Retina (tissue), 1 donor: ENCODE data around the gene SPC25.
"Not testable (repeated sequence)": the region's sequence is repeated elsewhere in the genome, so short reads cannot be mapped to it uniquely, and the experiment has no call there.

Experiments used
- DNase-seq: peaks from one replicate; pipeline ENCODE4 v3.0.0-alpha.2; 2016

The SPC25 gene, protein sequence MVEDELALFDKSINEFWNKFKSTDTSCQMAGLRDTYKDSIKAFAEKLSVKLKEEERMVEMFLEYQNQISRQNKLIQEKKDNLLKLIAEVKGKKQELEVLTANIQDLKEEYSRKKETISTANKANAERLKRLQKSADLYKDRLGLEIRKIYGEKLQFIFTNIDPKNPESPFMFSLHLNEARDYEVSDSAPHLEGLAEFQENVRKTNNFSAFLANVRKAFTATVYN

DNA sequence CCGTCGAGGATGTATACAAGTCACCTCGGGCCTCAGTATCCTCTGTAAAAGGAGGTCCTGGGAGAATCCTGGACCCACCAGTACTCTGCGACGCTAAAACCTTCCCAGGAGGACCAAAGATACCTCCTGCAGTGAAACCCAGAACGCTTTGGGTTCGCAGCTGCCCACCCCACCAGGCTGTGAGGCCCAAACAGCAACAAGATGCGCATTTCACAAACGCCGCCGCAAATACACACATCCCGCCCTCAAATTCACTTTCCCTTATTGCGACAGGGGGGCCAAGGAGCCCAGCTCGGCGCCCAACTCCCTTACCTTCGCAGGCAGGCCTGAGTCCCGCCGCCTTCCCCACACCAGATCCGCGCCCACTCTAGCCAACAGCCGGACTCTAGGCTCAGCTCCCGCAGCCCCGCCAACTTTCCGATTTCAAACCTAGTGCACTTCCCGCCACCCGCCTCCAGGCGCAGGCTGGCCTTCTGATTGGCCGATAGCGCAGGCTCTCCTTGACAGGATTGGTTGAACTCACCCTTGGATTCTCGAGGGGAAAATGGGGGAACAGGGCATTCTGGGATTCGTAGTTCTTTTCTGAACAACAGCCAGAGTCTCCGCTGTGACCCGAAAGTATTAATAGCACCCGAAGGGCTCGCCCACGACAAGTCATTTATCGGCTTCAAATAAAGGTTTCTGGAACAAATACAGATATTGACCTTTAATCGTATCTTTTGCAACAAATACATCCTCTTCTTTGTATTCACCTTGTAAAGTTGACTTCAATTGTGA is at the start of gene SPC25:
TSS of gene SPC25 (minus strand) at position 425 of the 777 bp plus-strand sequence. CDS start 911 bp downstream, outside the sequence.
- peak; percentile 94 for DNase-seq

DNA sequence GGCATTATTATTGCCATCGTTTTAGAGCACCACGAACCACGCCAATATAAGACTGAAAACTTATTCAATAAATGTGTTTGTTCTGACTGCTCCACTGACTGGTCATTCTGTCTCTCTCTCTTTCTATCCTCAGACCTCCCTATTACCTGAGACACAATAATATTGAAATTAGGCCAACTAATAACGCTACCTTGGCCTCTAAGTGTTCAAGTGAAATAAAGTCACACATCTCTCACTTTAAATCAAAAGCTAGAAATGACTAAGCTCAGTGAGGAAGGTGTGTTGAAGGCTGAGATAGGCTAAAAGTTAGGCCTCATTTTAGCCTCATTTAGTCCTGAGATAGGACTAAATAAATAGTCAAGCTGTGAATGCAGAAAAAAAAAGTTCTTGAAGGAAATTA is 49.7 kb upstream of the SPC25 start:
- DNase-seq: no peak

DNA sequence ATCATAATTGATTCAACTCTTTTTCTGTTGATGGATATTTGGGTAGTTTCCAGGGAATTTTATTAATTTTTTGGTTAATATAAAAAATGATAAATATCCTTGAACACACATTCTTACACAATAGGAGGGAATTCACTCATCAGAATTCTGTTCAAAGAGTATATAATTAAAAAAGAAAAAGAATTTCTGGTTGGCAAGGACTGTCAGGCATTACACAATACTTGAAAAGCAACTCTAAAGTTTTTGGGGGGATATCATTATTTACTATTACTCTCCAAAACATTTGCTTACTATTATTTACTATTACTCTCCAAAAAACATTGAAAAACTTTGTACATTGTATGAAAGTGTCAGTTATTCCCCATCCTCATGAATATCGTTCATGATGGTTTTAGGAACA is 48.8 kb upstream of the SPC25 start:
- DNase-seq: no peak

GRCh38 chr2:168935810-168936581 is 45.8 kb upstream of the SPC25 start:
- no peak for DNase-seq

- no peak for DNase-seq
Measured at GRCh38 chr2:168934826-168935225, 44.6 kb upstream of the SPC25 start.

DNA sequence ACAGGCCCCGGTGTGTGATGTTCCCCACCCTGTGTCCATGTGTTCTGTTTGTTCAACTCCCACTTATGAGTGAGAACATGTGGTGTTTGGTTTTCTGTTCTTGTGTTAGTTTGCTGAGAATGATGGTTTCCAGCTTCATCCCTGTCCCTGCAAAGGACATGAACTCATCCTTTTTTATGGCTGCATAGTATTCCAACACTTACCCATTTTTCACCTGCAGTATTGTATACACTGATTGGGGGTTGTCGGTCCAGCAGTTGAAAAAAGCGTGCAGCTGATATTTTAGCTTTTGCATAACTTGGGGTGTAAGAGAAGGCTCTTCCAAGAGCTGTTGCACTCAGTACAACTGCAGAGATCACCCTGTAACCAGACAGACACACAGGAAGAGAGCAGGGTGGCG is 41.9 kb upstream of the SPC25 start:
- DNase-seq: not testable (repeated sequence)

DNA sequence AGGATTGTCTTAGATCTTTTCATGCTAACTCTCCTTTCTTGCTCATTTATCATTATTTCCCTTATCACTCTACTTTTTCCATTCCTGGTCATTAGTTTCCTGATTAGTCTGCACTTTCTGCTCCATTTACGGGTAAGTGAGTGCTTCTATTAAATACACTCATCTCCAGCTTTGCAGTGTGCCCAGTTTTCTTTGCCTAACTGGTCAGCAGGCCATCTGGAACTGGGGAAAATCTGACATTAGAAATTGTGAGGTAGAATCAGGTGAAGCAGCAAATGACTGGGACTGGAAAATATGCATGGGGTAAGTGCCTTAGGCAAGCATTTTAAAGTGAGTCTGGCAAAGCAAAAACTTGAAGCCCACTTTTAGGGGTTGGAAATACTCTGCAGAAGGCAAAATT is 40.0 kb upstream of the SPC25 start:
- no peak for DNase-seq

DNA sequence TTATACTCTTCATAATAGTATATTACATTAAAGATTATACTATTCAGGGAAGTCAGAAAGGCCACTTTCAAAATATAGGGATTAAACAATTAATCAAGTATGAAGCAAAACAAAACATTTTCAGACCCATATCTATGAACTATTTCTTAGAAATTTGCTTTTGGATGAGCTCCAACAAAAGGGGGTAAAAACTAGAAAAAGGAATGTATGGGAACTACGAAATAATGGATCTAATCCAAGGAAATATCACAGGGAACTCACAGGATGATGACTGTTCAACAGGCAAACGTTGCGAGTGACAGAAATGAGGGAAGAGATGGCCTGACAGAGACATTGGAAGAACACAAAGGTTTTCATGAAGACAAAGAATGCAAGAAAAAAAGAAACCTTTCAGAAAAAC is 38.8 kb upstream of the SPC25 start:
- DNase-seq: no peak

DNA sequence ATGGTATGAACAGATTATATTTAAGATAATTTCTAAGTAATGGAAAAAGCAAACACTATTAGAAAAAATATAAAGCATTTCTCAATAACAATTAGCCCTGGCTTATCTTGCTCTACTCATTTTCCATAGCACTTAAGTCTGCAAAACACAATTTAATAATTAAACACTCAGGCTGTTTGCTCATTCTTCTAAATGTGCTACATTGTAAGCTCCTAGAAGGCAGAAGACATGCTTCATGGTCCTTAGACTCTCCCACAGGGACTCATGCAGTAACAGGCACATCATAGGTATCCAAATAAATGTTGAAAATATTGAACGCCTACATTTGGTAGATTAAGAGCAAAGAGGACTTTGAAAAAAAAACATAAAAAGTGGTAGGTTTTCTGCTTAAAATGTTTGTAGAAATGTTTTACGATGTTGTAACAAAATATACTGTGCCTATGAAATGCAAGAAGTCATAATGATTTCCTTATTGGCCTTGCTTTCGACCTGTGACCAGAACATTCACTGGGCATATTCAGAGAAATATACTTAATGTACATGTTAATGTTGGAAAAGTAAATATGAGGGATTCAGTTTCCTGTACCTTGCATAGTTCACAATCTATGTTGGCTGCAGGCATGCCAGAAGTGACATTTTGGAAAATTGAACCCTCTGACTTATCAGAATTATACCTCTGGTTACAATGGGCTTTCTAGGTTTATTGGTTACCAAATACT is 38.0 kb upstream of the SPC25 start:
- DNase-seq: no peak

GRCh38 chr2:168926621-168927386 is 36.6 kb upstream of the SPC25 start:
- DNase-seq: no peak

- DNase-seq: no peak
Measured at GRCh38 chr2:168920504-168921157, 30.4 kb upstream of the SPC25 start.

- DNase-seq: no peak
Measured at GRCh38 chr2:168916331-168916675, 26.1 kb upstream of the SPC25 start.

DNA sequence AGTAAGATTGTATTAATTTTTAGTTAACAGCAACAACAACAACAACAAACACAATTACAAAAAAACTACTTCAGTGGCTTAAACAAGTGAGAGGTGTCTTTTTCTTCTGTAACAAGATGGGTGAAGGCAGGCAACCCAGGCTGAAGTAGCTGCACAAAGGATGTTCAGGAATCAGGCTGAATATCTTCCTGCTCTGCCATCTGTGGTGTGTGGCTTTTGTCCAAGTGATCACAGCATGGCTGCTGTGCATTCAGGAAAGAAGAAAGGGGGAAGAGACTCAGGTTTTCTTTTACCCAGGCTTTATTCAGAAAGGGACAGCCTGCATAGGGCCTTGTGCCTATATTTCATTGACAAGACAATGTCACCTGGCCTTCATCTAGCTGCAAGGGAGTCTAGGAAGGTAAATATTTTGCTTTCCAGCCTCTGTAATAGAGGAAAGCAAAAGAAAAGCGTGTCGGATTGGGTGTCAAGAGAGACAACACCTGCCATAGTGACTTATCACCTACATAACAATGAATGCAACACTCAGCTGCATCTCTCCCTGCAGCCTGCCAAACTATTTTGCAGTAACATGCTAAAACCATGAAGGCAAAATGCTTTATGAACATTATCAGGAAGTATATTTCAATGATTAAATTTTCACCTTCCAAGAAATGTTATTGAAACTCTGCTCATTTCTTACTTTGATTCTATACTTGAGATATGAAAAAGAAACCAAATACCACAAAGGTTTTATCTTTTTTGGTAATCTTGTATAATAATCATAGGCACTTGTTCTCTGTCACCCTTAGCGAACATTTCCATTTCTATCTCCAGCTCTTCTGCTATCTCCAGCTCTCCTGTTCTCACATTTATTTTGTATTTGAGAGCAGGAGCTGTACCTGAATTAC is 25.5 kb upstream of the SPC25 start:
- DNase-seq: no peak

- DNase-seq: no peak
Measured at GRCh38 chr2:168913495-168913894, 23.3 kb upstream of the SPC25 start.

DNA sequence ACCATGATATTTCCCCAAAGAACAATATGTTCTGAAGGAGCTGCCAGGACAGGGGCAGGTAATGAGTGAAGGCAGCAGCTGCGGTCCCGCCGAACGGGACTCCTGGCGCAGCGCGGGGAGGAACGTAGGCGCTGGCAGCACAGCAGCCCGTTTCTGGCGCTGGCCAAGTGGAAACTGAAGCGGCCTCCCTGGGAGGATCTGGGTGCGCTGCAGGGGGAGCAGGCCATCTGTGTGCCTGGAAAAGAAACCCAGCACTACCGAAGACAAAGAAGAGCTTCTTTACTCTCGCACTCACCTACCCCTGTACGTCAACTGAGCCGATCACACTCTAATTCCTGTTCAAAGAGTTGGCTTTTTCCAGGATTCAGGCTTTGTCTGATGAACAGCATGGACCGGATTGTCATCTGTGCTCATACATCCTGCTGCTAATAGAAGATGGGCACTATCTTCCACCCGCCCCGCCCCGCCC is 22.7 kb upstream of the SPC25 start:
- peak; percentile 80 for DNase-seq

GRCh38 chr2:168912466-168912865 is 22.2 kb upstream of the SPC25 start:
- DNase-seq: no peak

GRCh38 chr2:168910330-168910729 is 20.1 kb upstream of the SPC25 start:
- DNase-seq: peak; percentile 21

DNA sequence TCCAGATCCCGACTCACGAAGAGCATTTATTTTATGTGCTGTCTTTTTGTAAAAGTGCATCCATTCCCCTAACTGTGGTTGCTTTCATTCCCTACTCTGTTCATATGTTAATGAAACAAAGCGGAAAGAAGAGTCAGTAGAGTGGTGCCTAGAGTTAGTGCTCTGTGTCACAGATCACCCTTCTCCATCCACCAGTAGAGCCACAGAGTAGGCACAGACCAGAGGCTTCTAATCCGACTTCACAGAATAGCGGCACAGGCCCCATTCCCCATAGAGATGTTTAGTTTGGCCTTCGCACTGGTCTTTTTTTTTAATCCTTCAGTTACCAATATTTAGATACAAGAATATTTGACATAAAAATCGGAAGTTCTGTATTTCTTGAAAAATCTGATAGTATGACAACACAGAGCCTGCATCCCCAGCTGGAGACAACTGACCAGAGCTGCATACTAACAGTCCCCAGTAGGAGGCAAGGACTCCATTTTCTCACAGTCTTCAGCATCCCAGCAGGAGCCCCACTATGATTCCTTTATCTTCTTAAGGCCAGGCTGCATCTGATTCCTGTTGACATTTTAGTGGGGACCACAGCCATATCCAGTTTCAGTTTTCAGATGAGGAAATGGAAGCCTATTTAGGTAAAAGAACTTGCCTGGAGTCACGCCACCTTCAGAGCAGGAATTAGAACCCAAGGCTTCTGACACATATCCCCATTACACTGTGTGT is 17.9 kb upstream of the SPC25 start:
- no peak for DNase-seq

- DNase-seq: no peak
Measured at GRCh38 chr2:168904358-168904757, 14.1 kb upstream of the SPC25 start.

DNA sequence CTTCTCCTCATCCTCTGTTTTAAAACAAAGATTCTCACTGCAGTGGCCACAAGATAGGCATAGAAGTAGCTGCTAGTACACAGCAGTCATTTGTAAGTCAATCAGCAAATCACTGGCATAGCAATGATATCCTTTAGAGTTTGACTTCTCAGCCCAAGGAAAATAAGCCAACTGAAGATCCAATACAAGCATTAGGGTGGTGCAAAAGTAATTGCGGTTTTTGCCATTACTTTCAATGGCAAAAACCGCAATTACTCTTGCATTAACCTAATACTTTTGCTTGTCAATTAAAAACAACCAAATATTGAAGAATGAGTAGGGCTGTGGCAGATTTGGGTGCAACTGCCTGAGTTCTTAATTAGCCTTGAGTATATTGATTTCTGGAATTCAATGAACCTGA is 13.7 kb upstream of the SPC25 start:
- no peak for DNase-seq
